CD4-positive, alpha-beta T cell treated with Interleukin-12 subunit alpha and Interleukin-12 subunit beta, for 1 hour (primary cell): ENCODE data around the gene SIK1.
"Not testable (repeated sequence)": the region's sequence is repeated elsewhere in the genome, so short reads cannot be mapped to it uniquely, and the experiment has no call there.

Source experiments
- DNase-seq: peaks from one replicate; pipeline ENCODE4 v3.0.0-alpha.2; 2020

The SIK1 gene

DNA sequence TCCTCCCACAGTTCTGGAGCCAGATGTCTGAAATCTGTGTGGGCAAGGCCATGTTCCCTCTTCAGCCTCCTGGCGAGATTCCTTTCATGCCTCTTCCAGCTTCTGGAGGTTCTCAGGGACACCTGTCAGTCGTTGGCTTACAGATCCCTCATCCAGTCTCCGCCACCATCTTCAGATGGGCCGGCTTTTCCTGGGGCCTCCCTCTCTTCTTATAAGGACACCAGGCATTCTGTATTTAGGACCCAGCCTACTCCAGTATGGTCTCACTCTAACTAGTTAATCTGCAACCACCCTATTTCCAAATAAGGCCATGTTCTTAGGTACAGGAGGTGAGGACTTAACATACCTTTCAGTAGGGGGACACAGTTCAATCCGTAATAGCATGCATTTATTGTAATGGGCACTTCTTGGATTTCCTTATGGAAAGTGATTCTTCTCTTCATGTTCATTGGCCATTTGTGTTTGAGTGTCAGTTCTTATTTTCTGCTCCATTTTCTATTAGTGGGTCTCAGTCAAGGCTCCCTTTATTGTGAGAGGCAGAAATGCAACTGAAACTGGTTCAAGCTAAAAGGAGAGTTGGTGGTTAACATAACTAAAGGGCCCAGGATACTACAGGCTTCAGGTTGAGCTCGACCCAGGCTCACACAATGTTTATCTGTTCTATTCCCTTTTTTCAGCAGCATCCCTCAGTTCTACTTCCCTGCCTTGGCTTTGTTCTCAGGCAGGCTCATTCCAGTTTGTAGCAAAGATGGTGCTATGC lies 12.6 kb upstream of the SIK1 start:
- DNase-seq: not testable (repeated sequence)

DNA sequence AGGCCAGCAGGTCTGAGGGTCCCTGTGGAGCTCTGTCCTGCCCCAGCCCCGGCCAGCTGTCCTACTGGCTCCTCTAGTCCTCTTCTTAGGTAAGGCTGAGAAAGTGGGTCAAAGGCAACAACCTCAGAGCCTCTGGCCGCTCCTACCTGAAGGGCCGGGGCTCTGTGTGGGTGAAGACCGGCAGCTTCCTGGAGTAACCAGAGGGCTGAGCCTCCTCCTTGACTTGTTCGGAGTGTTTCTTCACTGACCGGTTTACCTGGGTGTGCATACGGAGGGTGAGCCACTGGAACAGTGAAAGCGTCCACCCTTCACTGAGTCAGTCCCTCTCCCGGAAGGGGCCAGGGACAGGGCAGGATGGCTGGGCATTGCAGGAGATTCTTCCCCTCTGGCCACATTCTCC lies 9.3 kb upstream of the SIK1 start:
- DNase-seq: not testable (repeated sequence)

DNA sequence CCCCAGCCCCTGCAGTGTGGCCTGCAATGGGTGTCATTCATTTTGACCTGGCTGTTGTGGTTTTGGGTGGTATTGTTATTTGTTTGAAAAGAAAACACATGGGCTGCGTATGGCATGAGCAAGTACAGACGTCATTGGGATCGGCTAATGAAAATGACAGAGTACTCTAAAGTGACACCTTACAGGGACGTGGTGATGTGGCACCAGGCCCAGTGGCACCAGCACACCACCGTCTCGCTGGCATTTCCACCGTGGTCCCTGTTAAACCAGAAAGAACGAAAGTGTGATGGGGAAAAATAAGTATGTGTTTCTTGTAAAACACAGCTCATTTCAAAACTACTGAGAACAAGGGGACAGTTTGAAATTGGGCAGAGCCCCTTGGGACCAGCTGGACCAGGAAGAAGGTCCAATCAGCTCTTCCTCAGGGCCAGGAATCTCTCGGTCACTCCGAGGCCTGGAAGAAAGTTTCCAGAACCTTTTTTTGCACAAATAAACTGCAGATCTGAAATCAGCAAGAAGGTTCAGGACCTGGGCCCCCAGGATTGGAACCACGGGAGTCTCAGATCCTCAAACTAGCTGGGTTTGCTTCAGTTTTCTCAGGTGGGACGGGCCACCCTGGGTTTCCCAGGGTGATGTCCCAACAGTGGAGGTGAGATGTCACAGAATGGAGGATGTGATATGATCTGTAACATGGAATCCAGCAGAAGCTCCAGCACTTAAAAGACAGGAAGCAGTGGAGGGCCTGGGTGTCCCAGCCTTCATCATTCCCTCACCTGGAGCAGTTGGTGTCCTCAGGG lies 6.6 kb upstream of the SIK1 start:
- not testable (repeated sequence) for DNase-seq

DNA sequence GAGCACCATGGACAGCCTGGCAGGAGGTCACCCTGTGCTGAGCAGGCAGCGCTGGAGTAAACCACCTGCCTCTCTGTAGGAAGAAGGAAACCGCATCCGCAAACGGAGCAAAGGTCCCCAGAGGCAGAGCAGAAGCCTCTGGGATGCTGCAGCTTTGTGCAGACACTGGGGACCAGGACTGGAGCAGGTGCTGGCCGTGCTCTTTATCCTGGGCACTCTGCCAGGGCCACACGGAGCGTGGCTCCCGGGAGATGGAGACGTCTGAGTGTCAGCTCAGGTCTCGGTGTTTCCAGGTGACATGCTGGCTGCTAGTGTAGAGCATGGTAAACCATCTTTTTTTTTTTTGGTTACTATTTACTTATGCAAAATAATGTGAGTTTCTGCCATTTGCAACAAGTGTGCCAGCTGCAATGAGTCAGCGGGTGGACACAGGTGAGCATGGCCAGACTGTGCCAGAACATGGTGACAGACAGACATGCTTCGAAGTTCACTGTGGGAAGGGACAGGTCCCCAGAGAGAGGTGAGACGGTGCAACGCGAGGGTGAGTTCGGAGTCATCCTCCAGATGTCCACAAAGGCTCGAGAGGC lies 4.0 kb upstream of the SIK1 start:
- not testable (repeated sequence) for DNase-seq

DNA sequence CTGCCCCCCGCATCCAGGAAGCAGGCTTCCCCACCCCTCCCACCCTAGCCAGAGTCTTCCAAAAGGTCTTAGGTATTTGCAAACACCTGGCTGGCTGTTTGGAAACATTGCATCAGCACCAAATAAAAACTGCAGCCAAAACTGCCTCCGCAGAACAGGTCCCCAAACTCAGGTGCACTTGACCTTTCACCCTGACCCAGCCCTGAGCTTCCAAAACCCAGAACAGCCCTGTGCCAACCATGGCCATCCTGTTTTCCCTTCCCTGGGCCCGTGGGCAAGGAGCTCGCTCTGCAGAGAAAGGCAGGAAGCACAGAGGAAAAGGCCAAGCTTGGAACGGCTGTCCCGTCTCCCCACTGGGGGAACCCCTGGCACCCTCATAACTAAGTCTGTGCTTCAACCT lies 2.0 kb upstream of the SIK1 start:
- DNase-seq: not testable (repeated sequence)

- not testable (repeated sequence) for DNase-seq
These were observed 270 bp upstream of the SIK1 start for GRCh38 chr21:43427242-43427559.

GRCh38 chr21:43426004-43426403 lies 927 bp downstream of the SIK1 start:
- DNase-seq: not testable (repeated sequence)

- DNase-seq: not testable (repeated sequence)
These were observed 7.5 kb downstream of the SIK1 start for GRCh38 chr21:43419475-43419874.

- not testable (repeated sequence) for DNase-seq
These were observed 12.4 kb downstream of the SIK1 start for GRCh38 chr21:43414576-43414975.

DNA sequence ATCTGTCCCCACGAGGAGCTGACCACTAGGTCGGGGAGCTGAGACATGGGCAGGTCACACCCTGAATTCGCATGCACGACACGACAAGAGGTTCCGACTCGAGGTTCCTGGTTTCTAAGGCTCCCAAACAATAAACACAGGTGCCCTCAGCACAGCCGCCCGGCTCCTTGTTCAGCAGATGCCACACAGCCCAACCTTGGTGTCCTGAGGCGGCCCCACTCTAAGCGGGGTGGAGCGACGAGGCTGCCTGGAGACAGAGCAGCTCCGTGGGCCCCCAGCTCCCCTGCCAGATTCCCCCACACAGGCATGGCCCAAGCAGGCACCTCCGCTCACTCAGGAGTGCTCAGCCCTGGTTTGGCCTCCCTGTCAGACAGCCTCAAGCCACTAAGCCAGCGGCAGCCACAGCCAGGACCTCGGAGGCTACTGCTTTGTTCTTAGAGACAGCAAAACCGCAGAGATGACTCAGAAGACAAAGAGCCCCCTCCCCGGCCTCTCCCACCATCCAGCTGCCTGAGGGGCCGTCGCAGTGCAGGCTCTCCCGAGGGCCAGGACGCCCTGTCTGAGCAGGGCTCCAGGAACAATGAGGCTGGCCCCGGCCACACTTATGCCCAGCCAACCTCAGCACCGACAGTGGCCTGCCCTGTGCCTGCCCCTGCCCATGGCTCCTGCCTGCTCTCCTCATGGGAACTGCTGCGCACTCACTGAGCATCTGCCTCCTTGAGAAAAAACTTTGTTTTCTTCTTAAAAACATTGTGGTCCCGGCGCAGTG lies 14.7 kb downstream of the SIK1 start:
- DNase-seq: not testable (repeated sequence)

GRCh38 chr21:43410456-43411068 lies 16.4 kb downstream of the SIK1 start:
- DNase-seq: not testable (repeated sequence)

DNA sequence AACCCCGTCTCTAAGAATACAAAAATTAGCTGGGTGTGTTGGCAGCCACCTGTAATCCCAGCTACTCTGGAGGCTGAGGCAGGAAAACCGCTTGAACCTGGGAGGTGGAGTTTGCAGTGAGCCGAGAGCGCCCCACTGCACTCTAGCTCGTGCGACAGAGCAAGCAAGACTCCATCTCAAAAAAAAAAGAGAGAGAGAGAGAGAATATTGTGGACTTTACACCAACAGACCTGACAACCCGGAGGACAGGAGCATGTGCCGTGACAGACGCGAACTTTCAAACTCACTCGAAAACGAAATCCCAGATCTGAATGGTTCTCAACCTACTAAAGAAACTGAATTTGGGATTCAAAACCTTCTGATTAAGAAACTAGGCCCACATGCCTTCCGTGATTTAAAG lies 19.8 kb downstream of the SIK1 start:
- not testable (repeated sequence) for DNase-seq

DNA sequence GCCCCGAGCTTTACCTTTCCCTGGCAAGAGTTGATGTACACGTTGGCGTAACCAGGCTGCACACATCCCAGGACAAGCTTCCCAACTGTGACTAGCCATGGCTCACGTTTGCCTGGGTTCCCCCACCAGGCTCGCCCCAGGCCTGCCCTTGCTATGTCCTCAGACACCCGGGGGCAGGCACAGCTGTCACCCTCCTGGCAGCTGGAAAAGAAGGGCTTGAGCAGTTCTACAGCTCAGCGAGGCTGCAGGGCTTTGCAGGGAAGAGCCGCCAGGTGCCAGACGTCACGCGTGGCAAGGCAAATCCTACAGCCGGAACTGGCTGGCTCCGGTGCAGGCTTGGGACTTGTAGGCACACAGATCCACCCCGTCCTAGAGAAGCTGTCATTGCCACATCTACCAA lies 22.5 kb downstream of the SIK1 start:
- not testable (repeated sequence) for DNase-seq

GRCh38 chr21:43403651-43404430 lies 23.1 kb downstream of the SIK1 start:
- DNase-seq: not testable (repeated sequence)

DNA sequence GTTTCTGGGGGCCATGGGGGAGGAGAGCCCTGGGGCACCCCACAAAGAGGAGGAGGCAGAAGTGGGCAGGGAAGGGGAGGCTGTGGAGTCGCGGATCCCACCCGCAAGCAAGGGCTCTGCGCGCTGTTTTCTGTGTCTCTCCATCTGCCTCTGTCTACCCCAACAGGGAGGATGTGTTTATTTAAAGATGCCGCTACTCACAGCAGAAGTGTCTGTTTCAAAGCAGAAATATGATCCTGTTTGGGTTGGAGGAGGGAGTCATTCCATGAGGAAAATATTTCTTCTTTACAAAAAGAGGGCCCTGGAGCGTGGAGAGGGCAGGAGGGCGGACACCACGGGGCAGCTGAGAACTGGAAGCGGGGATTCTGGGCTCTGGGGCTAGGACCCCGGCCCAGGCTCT lies 25.8 kb downstream of the SIK1 start:
- DNase-seq: not testable (repeated sequence)

DNA sequence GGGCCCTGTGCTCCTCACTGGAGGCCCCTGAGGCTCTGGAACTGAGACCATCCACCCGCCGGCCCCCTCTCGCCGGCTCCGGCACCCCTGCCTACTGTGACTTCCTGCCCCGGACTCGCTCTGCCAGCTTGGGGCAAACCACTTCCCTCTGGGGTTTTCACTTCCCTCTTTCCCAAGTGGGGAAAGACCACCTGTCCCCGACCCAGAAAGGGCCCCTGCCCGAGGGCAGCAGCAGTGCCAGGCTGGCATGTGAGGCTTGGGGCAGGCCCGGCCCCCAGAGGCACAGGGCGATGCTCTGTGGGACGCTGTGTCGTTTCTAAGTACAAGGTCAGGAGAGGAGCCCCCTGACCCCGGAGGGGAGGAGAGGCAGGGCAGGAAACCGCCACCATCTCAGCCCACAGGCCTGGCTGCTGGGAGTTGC lies 27.3 kb downstream of the SIK1 start:
- DNase-seq: not testable (repeated sequence)

- not testable (repeated sequence) for DNase-seq
These were observed 27.8 kb downstream of the SIK1 start for GRCh38 chr21:43399136-43399535.

DNA sequence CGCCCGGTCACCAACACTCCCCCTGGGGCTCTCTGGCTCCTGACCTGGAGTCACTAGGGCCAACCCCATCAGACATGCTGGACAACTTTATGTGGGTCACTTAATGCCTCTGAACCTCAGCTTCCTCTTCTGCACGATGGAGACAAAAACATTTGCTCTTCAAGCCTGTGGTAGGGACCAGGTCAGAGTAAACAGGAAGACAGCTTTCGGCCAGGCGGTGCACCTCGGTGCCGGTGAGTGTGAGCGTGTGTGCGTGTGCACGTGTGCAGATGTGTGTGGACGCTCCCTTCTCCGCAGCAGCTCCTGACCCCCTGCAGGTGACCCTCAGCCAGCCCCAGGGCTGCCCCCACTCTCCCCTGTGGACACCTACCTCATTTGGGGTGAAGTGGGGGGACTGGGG lies 28.4 kb downstream of the SIK1 start:
- DNase-seq: not testable (repeated sequence)

DNA sequence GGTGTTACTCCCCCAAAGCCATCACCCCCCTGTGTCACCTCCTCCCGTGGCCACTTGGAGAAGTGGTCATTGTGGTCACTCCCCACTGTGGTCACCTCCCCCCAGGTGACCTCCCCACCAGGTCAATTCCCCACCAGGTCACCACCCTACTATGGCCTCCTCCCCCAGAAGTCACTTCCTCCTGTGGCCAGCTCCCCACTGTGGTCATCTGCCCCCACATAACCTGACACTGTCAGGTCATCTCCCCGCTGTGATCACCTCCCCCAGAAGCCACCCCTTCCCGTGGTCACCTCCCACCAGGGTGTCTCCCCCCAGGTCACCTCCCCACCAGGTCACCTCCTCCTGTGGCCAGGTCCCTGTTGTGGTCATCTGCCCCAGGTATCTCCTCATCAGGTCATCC lies 28.9 kb downstream of the SIK1 start:
- DNase-seq: not testable (repeated sequence)

DNA sequence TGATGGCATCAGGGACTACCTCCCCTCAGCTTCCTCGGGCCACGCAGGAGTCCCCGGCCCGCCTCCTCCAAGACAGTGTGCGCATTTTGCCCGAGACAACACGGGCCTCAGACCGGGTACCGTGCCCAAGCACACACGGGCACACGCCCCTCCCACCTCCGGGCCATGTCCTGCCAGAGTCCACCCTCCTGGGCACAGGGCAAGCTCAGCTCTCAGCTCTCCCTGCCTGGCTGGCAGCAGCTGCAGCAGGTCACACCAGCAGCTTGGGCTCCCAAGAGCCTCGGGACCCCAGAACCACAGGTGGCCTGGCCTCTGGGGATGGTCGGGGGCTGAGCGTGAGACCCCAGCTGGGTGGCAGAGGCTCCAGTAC lies 29.5 kb downstream of the SIK1 start:
- not testable (repeated sequence) for DNase-seq

- DNase-seq: not testable (repeated sequence)
These were observed 30.0 kb downstream of the SIK1 start for GRCh38 chr21:43396788-43397438.
